Stimulated activated CD8-positive, alpha-beta memory T cell treated with anti-CD3 and anti-CD28 coated beads, Interleukin-2, amount 100 ng/mL, for 48 hours (primary cell): ENCODE data around the gene RAD9A.

Experiments
- DNase-seq, 2 donors: peaks; one replicate each; pipeline ENCODE4 v3.0.0-alpha.2; 2020; ENCODE audit warnings: low read depth in 2 of 2

RAD9A gene

DNA sequence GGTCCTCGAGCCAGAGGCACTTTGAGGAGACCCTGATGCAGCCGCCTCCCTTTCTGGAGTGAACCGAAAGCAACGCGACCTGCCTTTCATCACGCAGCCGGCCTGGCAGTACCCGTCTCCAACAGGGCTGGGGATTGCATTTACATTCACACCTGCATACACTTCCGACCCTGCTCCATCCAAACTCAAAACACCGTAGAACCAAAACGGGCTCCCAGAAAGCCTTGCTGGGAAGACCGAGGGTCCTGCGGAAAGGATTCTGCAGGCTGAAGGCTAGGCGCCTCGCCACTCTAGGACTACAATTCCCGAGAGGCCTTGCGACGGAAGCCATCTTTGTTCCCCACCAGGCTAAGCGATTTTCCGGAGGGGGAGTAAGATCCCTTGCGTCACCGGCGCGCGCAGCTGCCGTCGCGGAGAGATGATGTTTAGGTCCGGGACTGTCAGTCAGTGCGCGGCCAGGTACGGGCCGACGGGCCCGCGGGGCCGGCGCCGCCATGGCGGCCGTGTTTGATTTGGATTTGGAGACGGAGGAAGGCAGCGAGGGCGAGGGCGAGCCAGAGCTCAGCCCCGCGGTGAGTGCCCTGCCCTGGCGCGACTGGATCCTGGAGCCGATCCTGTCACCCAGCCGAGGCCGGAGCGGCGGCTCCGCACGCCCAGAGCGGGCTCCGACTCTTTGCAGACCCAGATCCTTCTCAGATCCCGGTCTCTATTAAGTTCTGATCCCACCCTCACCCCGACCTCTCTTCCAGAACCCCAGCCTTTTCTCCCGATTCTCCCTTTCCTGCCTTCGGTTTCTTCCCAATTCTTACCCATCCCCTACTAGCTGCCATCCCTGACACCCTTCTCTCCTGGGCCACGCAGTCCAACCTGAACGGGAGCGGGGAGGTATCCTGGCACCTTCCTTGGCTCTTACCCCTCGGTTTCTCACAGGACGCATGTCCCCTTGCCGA, 36.5 kb downstream of the RAD9A start, which contains the start of gene RPS6KB2:
Gene RPS6KB2 (plus strand): TSS at position 443 of the 950 bp plus-strand sequence. CDS start 52 bp downstream, at position 495.
- DNase-seq: peak; percentile 98 to 100

DNA sequence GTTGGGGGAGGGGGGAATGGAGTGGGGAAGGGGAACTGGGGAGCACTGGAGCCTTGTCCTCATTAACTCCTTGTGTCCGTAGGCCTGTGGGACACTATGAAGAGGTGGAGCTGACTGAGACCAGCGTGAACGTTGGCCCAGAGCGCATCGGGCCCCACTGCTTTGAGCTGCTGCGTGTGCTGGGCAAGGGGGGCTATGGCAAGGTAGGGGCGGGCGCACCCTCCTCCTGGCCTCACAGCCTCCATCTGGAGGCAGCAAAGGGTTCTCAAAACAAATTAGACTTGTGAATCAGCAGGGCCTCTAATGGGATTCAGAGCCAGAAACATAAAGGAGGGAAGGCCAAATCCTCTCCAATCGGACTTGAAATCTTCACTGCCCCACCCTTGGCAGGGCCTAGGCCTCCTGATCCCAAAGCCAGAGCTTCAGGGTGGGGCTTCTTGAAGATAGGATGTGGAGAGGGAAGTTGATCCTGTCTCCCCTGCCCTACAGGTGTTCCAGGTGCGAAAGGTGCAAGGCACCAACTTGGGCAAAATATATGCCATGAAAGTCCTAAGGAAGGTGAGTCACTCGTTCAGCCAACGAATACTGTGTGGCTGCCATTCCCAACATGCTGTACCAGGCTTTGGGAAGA, 37.4 kb downstream of the RAD9A start:
- no peak for DNase-seq

DNA sequence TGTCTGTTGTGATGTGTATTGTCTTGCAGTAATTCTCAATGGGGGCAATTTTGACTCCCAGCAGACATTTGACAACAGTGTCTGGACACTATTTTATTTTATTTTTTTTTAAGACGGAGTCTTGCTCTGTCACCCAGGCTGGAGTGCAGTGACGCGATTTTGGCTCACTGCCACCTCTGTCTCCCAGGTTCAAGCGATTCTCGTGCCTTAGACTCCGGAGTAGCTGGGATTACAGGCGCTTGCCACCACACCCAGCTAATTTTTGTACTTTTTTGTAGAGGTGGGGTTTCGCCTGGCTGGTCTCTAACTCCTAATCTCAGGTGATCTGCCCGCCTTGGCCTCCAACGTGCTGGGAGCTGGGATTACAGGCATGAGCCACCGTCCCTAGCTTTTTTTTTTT, 37.9 kb downstream of the RAD9A start:
- no peak for DNase-seq

DNA sequence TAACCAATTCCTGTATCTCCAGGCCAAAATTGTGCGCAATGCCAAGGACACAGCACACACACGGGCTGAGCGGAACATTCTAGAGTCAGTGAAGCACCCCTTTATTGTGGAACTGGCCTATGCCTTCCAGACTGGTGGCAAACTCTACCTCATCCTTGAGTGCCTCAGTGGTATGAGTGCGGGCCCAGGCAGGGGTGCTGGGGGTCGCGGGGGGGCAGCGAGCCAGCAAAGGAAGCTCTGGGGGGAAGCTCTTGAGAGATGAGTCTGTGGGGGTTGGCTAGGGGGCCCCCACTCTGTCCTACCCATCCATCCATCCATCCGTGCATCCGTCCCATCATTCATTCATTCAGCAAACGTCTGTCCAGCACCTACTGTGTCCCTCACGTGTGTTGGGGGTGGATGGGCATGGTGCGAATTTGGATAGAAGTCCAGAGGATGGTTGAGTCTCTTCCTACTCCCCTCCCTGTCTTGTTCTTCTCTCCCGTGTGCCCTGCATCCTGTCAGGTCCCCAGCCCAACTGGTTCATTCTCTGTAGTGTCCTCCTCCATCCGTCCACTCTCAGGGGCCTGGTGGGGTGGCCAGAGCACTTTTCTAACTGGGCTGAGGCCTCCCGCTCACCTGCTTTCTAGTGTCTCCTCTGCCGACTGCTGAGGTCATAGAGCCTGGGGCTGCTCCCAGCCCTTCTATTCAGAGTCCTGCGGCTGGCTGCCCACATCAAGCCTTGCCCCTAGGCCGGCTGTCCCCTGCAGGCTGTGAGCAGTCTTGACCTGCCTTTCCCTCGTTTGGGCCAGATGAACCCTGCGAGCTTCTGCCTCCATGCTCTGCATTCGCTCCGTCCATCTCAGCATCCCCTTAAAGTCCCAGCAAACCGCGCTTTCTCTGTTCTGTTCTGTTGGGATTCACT, 39.8 kb downstream of the RAD9A start:
- no peak for DNase-seq

DNA sequence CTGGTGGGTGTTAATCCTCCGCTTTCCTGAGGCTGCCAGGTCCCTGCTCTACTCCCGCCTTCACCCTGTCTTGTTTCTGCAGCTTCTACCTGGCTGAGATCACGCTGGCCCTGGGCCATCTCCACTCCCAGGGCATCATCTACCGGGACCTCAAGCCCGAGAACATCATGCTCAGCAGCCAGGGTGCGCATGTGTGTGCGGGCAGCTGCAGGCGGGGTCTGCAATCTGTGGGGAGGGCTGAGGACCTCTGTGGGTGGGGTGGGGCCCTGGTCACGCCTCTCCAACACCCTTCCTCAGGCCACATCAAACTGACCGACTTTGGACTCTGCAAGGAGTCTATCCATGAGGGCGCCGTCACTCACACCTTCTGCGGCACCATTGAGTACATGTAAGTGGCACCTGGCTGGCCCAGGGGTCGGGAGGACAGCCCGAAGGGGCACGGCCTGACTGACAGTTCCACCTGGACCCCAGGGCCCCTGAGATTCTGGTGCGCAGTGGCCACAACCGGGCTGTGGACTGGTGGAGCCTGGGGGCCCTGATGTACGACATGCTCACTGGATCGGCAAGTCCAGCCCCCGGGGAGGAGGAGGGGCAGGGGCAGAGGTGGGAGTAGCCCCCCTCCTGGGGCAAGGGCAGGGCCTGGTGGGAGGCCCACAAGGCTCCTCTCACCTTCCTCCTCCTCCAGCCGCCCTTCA, 41.0 kb downstream of the RAD9A start:
- no peak for DNase-seq

DNA sequence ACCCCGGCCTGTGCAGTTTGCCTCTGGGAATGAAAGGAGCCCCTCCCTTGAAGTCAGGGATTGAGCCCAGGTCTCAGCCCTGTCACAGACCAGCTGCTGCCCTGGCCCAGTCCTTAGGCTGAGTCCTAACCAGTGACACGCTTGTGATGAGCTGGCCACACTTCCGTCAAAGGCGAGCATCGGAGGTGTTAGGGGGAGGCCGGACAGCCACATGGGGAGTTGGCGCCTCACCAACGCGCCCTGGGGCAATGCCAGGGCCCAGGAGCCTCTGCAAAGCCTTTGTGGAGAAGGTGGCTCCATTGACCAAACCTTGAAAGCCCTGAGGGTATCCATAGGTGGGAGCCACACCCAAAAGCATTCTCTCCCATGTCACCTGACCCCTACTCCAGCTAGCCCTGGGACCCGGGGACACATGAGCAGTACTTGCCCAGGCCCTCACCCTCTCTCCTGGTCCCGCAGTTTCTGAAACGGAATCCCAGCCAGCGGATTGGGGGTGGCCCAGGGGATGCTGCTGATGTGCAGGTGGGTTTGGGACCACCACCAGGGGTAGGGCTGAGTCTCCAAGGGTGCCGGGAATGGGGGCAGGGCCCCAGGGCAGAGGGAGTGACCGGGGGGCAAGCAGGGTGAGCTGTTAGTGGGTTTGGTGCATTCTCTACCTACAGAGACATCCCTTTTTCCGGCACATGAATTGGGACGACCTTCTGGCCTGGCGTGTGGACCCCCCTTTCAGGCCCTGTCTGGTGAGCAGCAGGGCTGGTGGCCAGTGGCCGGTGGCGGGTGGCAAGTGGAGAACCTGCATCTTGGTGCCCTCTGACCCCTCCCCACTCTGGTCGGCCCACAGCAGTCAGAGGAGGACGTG, 42.0 kb downstream of the RAD9A start:
- DNase-seq: no peak

DNA sequence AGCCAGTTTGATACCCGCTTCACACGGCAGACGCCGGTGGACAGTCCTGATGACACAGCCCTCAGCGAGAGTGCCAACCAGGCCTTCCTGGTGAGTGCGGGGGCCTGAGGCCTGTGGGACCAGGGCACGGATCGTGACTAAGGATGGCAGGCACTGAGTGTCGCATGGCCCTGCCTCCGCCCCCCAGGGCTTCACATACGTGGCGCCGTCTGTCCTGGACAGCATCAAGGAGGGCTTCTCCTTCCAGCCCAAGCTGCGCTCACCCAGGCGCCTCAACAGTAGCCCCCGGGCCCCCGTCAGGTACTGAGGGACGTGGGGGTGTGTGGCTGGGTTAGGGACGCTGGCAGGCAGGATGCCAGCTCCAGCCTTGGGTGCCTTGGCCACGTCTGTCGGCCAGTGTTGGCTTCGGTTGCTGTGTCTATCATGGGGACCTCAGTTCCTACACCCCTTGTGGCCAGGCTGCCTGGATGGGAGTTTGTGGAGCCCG, 42.7 kb downstream of the RAD9A start:
- DNase-seq: no peak

DNA sequence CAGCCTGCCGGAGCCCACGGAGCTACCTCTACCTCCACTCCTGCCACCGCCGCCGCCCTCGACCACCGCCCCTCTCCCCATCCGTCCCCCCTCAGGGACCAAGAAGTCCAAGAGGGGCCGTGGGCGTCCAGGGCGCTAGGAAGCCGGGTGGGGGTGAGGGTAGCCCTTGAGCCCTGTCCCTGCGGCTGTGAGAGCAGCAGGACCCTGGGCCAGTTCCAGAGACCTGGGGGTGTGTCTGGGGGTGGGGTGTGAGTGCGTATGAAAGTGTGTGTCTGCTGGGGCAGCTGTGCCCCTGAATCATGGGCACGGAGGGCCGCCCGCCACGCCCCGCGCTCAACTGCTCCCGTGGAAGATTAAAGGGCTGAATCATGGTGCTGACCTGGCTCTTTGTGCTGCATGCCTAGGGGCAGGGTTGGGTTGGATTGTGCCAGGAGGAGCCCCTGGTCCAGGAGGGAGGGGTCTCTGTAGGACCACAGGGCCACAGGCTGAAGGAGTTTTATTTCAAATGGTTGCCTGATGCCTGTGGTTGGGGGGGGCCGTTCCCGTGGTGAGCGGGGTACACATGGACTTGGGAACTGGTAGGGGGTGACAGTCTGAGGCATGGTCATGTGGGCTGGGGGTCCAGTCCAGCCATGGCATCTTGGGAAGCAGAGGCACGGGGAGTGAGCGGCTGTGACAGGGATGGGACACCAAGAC, 43.4 kb downstream of the RAD9A start:
- DNase-seq: no peak

DNA sequence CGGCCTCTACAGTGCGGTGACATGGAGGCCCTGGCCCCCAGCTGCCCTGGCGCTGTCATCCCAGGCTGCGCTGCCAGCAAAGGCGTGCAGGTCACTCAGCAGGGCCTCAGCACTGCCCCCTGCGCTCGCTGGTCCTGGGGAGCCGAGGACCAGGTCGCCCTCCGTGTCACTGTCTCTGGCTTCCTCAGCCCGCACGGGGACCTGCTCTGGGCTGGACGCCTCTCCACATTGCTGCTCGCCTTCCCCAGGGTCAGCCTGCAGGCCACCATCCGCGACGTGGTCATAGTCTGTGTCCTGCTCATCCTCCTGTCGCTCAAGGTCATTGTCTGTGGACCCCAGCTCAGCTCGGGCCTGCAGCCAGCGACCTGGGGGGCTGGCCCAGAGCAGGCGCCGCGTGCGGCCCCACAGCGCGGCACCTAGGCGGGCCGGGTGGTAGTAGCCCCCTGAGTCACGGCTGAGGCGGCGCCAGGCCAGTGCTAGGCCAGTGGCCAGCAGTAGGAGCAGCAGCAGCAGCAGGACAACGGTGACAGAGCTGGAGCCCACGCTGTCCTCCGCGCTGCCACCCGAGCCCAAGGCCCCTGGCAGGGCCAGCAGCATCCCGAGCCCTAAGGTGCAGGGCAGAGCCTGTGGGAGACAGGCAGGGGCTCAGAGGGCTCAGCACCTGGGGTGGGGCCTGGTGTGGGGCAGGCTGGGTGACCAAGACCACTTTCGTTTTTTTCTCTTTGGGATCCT, 44.1 kb downstream of the RAD9A start:
- DNase-seq: no peak

DNA sequence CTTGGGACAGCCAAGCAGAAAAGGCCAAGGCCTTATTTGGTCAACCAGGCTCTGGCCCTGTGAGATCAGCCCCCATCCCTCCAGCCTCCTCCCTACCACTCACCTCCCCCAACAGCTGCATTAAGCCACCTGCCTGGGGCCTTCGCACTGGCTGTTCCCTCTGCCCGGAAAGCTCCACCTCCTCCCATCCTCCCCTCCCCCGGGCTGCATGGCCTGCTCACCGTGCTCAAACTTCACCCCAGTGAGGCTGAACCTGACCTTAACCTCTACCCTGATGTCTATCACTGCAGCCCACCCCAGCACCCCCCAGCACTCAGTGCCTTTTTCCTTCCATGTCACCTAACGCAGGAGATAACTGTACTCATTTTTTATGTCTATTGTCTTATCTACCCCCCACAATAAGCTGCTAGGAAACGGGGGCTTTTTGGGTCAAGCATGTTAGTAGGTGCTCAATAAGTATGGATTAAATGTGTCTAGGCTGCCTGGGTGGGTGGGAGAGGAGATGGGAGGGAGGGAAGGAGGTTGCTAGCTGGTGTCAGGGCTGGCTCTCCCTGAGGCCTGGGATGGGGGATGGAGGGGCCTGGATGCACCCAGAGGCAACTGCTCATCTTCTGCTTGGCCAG, 44.8 kb downstream of the RAD9A start:
- peak; percentile 68 to 74 for DNase-seq

DNA sequence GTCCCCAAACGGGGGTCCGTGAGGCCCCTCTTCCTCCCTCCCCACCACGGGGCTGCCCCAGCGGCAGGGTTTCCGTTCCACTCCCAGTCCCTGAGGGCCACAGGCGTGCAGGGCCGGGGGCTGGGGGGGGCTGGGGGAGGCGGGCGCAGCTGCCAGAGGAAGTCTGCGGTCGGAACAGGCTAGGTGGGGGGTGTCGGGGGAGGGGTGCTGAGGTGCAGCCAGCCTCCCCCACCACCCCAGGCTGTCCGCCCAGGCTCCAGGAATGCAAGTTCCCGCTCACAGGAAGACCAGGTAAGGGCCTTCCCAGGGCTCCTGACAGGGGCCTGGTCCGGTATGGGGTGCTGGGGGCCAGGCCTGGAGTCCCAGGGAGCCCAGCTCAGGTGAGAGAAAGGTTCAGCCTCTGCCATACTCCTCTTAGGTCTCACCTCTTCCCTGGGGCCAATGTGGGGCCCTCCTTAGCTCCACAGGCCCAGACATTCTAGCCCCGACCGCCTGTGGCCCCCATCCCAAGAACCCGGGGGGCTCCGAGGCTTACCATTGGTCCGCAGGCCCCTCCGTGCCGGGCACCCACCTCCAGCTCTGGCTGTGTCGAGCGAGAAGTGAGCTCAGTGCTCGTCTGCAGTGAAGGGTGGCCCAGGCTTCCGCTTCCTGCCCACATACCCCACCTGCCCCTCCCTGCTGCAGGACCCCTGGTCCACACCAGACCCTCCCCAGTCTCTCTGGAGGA, 45.5 kb downstream of the RAD9A start, which contains the start of gene PTPRCAP:
Gene PTPRCAP (minus strand): TSS at position 601 of the 727 bp plus-strand sequence. CDS start 63 bp downstream, at position 538.
- DNase-seq: peak in 1 of 2 donors; percentile 63

DNA sequence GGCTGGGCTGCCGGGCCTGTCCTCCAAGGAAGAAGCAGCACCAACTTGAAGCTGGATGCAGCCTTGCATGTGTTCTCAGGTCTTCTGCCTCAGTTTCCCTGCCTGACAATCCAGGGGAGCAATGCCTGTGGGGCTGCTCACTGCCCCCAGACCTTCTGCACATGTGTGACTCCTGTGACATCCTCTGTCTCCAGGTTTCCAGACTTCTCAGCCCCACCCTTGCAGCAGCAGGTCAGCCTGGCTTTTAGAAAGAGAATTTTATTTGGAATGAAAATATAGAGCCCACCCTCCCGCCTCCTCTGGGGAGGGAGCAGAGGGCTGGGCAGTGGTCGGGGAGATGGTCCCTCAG, 46.0 kb downstream of the RAD9A start:
- DNase-seq: no peak

DNA sequence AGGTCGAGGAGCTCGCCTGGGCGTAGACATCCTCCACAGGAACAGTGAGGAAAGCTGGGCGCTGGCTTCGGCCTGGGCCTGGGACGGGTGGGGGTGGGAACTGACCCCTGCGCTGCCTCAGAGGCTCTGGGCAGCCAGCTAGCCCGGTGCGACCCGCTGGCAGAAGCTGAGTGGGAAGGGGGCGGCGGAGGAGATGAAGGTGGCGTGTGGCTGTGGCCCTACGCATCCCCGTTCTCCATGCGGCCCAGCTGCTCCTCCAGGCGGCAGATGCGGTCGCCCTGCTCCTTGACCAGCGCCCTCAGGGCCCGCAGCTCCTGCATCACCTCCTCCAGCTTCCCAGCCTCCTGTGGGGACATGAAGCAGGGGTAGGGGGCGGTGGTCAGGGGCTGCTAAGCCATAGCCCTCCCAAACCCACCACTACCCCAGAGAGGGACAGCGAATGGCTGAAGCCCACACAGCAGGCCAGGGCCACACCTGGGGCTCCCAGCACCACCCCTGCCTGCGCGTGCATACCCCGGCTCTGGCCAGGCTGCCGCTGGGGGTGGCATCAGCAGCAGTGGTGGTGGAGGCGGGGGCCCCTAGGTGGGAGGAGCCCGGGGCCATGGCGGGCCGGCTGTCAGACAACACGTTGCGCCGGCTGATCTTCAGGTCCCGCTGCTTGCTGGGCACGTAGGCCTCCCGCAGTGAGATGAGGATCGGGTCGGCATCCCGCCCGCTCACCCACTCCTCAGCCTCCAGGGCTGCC, 46.5 kb downstream of the RAD9A start:
- peak; percentile 79 to 80 for DNase-seq

DNA sequence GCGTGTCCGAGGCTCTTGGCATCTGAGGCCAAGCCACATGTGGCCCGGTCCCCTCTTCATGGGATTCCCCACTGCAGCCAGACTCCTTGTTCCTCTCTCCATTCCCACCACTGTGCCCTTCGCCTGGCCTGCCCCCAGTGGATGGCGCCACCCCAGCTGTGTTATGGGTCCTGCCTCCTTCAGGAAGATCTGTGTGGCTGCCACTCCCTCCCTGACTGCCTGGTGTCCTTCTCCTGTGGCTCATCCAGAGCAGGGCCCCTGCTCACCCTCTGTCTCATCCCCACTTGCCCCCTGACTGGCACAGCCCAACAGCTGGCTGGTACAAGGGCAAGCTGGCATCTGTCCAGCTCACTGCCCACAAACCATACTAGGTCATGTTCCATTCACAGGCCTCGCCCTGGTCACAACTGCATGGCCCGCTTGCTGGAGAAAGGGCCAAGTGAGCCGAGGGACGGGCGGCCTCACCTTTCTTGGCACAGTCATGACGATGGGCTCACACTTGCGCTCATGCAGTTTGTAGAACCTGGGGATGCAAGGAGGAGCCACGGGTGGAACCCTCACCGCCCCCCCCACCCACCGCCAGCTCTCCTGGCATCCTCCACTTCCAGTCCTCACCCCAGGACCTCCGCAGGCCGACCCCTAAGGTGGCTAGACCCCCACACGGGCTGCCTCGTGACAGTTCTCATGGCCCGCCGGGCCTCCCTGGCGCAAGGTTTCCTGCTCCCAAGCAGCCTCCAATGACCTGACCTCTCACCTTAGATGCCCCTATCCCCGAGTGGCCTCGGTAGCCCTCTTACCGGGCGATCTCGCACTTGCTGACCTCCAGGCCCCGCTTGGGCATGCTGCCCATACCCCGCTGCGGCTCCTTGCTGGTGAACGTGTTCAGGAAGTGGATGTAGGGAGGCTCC, 47.8 kb downstream of the RAD9A start:
- DNase-seq: no peak

DNA sequence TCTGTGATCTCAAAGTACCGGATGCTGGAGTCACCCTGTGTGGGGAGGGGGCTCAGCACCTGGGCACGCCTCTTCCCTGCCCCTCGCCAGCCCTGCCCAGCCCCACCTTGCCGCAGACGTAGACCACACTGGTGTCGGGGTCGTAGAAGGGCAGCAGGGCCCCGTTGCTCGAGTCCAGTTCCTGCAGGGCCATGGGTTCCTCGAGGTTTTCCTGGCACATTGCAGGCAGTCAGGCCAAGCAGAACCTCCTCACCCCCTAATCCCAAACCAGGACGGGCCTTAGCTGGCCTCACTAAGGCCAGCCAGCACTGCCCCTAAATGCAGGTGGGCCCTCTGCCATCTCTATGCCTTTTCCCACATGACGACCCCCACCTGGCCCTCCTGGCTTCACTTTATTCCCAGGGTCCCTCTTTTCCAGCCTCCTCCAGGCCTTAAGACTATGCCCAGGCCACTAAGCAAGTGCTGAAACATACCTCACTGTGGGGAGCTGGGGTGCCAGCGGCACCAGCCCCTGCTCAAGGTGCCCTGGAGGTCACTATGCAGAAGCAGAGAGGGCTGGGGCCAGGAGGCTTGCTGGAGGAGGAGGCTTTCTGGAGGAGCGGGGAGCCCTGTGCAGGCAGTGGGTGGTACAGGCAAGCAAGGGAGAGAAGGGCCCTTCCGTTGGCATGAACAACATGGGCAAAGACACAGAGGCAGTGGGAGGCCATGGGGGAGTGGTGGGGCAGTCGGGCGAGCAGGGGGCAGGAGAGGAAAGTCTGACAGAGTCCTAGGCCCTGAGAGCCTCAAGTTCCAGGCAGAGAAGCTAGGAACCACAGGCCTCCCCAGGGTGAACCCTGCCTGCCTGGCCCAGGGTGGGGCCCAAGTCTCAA, 48.7 kb downstream of the RAD9A start:
- no peak for DNase-seq
